DOHH2 (cell line): ENCODE results near the gene NPAS3.

ENCODE experiments used
- EZH2phosphoT487 ChIP-seq: fragments of 200-600 bp; sonication (generic); IDR thresholded peaks from 2 replicates; pipeline ENCODE4 v1.6.1; 2017; ENCODE audit warnings: borderline replicate concordance, mild to moderate bottlenecking, antibody characterized with exemption, low read length, moderate library complexity, mixed read lengths
- TF ChIP-seq, protein P1 (sequence below): fragments of 200-600 bp; sonication (generic); IDR thresholded peaks from one replicate; pipeline ENCODE4 v1.5.1; 2014; ENCODE audit warnings: antibody characterized with exemption, mild to moderate bottlenecking, low read depth, low read length; ENCODE audit not compliant: poor library complexity, severe bottlenecking

DNA sequence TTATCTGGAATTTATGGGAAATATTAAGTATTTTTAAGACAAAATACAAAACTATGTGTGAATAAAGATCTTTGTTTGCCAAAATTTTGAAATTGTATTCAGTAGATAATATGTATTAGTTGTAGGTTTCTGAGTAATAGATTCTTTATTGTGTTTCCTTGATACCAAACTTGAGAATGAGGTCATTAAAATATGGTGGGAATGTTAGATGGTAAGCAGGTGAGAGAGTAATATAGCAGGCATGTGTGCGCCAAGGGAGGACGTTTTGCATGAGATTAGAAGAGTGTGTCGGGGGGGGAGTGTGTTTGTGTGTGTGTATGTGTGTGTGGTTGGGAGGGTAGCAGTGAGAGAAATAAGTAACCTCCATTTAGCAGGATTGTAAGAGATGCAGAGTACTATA lies 376.5 kb downstream of the NPAS3 start:
- TF ChIP-seq, protein P1, sequence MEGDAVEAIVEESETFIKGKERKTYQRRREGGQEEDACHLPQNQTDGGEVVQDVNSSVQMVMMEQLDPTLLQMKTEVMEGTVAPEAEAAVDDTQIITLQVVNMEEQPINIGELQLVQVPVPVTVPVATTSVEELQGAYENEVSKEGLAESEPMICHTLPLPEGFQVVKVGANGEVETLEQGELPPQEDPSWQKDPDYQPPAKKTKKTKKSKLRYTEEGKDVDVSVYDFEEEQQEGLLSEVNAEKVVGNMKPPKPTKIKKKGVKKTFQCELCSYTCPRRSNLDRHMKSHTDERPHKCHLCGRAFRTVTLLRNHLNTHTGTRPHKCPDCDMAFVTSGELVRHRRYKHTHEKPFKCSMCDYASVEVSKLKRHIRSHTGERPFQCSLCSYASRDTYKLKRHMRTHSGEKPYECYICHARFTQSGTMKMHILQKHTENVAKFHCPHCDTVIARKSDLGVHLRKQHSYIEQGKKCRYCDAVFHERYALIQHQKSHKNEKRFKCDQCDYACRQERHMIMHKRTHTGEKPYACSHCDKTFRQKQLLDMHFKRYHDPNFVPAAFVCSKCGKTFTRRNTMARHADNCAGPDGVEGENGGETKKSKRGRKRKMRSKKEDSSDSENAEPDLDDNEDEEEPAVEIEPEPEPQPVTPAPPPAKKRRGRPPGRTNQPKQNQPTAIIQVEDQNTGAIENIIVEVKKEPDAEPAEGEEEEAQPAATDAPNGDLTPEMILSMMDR = no peak
- no peak for TF ChIP-seq EZH2phosphoT487
